Activated CD8-positive, alpha-beta memory T cell treated with anti-CD3 and anti-CD28 coated beads for 1 hour (primary cell): Measurements from ENCODE around the gene ARID3C.

Experiments
- DNase-seq, 2 donors: peaks; one replicate each; pipeline ENCODE4 v3.0.0-alpha.2; 2020; ENCODE audit warnings: low read depth in 1 of 2; ENCODE audit errors: extremely low read depth in 1 of 2

The ARID3C gene

GRCh38 chr9:34603610-34604231, 25.1 kb downstream of the ARID3C start:
- peak; percentile 48 to 71 for DNase-seq

DNA sequence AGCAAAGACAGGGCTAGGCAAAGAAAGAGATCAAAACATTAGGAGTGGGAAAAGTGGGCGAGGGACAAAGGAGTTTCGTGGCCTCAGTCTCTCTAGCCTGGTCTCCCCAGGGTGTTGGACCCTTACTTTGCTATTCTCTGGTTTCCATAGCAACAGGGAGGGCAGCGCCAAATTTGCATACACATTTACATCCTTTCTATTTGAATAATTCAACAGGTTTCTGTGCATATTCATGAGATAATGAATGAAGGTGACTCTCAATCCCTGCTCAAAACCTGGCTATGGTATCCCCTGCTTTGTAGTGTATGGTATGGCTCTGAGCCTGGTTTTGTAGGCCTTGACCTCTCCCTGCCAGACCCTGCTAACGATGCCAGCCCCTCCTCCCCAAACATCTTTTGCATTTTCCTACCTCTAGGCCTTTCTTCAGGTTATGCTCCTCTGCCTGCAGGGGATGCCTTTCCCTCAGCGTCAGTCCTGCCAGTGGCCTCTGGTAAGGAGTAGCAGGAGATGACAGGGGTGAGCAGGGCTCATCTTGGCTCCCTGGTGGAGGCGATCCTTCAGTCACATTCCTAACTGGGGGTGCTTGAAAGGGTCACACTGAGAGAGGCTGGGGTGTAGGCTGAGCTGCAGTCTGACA, 26.8 kb downstream of the ARID3C start:
- DNase-seq, result no peak

GRCh38 chr9:34600908-34601307, 28.0 kb downstream of the ARID3C start:
- no peak for DNase-seq

DNA sequence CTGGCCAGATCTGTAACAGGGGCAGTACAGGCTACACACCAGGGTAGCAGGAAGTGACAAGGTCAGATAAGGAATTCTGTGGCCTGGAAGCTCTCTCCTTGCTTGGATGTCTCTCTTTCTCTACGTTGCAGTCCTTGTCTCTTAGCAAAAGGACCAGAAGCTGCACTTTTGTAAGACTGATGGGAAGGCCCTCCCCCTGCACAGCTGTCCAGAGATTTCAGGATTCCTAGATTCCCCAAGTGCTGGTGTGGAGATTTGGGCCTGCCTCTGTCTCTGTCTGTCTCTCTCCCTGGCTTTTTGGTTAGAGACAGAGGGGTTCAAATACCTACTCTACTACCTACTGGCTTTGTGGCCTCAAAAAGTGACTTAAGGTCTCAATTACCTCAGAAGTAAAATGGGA, 29.3 kb downstream of the ARID3C start:
- DNase-seq, result no peak

- DNase-seq, result no peak
Observed at GRCh38 chr9:34594177-34594576, 34.7 kb downstream of the ARID3C start.

DNA sequence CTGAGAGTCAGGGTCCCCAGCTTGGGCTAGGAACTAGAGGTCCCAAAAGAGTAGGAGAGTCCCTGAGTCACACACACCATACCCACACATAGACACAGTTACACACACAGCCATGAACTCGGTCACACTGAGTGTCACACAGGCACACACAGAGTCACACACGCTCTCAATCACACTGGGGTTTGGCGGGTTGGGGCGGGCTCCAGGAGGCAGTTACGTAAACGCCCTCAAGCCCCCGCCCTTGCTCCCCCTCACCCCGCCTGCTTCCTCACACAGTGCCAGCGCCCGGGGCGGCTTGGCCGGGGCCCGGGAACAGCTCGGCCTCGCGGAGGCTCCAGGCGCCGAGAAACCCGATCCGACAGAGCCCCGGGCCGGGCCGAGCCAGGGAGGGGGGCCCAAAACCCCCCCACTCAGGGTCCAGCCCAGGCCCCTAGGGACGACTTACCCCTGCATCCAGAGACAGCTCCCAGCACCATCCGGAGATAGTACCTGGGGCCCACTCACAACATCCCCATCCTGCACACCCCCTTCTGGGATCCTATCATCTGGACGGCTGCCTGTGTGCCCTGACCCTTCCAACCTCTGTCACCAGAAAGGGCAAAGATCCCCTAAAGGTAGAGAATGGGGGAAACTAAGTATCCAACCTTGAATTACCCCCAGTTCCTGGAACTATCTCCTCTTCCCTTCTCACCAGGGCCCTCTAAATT, 35.8 kb downstream of the ARID3C start:
- DNase-seq, result no peak

- DNase-seq, result no peak
Observed at GRCh38 chr9:34591917-34592866, 36.7 kb downstream of the ARID3C start.

GRCh38 chr9:34591248-34591916, 37.5 kb downstream of the ARID3C start:
- peak; percentile 42 to 68 for DNase-seq

DNA sequence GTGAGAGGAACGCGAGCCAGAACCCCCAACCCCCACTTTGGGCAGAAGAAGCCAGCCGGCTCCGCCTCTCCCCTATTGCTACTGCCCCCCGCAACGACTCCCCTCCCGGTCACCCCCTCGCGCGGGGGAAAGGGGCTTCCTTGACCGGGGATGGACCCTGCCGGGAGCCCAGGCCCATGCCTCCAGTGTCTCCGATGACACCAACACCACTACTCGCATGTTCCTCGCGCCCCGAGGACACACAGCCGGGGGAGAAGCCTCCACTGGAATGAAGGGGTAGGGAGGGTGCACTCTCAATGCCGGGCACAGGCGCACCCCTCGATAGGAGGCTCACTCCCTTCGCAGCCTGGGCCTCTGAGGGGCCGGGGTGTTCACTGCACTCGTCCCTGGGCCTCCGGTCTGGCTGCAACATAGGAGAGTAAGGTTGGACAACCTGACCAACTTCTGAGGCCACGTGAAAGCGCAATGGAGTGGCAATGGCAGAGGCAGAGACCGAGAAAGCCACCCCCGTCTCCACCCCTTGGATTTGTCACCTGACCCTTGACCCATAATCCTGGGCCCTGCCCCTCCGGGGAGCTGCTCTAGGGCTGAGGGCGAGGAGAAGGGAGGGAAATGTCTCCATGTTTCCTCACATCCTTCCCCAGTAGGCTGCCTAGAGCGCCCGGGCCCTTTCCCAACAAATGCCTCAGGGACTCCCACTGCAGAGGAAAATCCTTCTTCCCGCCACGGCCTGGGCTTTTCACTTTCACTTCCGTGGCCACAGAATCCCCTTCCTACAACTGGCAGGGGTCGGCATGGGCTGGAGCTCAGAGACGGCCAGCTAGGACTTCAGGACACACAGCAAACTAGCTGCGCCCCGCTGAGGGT, 38.3 kb downstream of the ARID3C start:
- no peak for DNase-seq

DNA sequence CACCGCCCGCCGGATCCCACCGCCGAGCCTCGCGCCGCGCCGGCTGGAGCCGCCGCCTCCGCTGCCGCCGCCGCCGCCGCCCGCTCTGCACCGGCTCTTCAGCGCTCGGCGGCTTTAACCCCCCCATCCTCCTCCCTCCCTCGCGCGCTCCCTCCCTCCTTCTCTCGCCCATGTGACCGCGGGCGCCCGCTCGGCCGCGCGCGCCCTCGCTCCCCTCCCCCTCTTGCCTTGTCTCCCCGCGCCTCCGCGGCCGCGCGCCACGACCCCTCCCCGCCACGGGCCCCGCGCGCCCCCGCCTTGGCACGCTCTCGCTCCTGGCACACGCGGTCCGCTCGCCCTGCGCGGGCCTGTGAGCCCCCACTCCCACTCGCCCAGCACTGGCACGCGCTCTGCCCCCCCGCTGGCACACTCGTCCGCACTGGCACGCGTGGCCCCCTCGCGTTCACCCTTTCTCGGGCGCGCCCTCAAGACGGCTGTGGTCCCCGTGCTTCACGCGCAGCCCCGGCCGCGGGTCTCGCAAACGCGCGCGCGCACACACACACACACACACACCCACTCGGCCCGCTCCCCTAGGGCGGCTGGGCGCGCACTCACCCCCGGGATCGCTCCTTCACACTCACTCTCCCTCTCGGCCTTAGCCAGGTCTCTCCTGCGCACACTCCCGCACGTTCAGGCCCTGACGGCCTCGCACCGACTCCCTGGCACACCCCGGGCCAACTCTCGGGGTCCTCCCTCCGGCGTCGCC, 39.1 kb downstream of the ARID3C start, which contains the start of gene CNTFR:
Gene CNTFR (minus strand): TSS at position 89 of the 745 bp plus-strand sequence. CDS start 20,743 bp downstream, outside the sequence.
- no peak for DNase-seq

- no peak for DNase-seq
Observed at GRCh38 chr9:34588671-34589635, 39.9 kb downstream of the ARID3C start.

DNA sequence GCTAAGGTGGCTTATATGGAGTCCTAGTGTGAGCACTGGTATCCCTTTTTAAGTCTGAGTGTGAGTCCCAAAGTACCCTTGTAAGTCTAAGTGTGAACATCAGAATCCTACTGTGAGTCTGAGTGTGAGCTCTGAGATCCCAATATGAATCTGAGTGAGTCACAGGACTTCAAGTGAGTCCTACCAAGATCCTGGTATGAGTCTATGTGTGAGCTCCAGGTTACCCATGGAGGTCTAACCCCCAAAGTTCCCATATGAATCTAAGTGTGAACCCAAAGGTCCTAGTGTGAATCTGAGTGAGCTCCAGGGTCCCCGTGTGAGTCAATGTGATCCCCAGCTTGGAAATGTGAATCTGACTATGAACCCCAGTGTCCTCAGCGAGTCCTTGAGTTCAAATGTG, 41.6 kb downstream of the ARID3C start:
- no peak for DNase-seq

GRCh38 chr9:34585946-34586669, 42.8 kb downstream of the ARID3C start:
- no peak for DNase-seq

GRCh38 chr9:34584970-34585369, 43.9 kb downstream of the ARID3C start:
- DNase-seq, result no peak

DNA sequence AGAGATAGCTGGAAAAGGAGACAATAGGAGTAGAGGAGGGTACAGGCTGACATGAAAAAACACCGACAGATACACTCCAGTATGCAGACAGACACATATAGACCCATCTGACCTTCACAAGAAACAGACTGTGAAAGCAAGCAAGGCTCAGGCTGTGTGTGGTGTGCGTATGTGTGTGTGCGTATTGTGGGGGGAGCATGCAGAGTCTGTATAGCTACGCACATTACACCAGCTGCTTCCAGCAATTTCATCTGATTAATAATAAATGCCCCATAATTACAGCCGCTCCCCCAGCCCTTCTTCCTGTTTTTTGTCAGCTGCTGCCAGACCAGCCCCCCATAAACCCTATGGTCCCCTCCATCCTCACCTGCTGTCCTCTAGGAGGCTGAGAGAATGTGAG, 46.1 kb downstream of the ARID3C start:
- DNase-seq, result no peak

DNA sequence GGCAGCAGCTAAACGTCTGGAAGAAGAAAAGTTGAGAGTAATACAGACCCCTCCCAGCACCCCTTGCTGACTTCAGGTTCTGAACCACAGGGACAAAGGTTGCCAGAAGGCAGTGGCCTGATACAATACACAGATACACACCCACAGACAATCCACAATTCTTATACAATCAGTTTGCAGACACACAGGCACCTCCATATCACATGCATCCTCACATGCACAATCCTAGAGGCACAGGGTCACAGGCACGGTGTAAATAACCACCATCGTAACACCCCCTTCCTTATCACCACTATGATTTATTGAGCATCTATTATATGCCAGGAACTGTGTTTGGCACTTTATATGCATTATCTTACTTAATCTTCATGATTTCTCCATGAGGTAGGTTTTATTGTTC, 47.5 kb downstream of the ARID3C start:
- no peak for DNase-seq

GRCh38 chr9:34580358-34580757, 48.5 kb downstream of the ARID3C start:
- no peak for DNase-seq
